ENCODE data around the gene PLPPR1.

- TF ChIP-seq POLR2A (IDR thresholded peaks at IDR 0.05) (no peak), POLR2AphosphoS5 (IDR thresholded peaks at IDR 0.05) (no peak), EP300 (IDR thresholded peaks at IDR 0.05) (no peak)
- TF ChIP-seq, protein P1, sequence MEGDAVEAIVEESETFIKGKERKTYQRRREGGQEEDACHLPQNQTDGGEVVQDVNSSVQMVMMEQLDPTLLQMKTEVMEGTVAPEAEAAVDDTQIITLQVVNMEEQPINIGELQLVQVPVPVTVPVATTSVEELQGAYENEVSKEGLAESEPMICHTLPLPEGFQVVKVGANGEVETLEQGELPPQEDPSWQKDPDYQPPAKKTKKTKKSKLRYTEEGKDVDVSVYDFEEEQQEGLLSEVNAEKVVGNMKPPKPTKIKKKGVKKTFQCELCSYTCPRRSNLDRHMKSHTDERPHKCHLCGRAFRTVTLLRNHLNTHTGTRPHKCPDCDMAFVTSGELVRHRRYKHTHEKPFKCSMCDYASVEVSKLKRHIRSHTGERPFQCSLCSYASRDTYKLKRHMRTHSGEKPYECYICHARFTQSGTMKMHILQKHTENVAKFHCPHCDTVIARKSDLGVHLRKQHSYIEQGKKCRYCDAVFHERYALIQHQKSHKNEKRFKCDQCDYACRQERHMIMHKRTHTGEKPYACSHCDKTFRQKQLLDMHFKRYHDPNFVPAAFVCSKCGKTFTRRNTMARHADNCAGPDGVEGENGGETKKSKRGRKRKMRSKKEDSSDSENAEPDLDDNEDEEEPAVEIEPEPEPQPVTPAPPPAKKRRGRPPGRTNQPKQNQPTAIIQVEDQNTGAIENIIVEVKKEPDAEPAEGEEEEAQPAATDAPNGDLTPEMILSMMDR (IDR thresholded peaks at IDR 0.05): no peak
Observed at GRCh38 chr9:101081641-101082040, 53.1 kb downstream of the PLPPR1 start.

All from gastroesophageal sphincter (tissue), 3 donors.